HAP-1 (cell line): ENCODE data around the gene BOK.

ENCODE experiments used
- DNase-seq, 2 experiments: peaks; one replicate each; pipeline ENCODE4 v3.0.0-alpha.2; 2016 to 2020; ENCODE audit warnings: low spot score in 2 of 2
- H3K27me3 ChIP-seq: fragments of 250-450 bp; sonication (Bioruptor Pico); 2 replicates; pipeline ENCODE4 v1.5.1; 2020; ENCODE audit warnings: low read depth, mild to moderate bottlenecking, moderate library complexity
- H3K36me3 ChIP-seq: fragments of 250-450 bp; sonication (Bioruptor Pico); replicated peaks from 2 replicates; pipeline ENCODE4 v1.5.1; 2020; ENCODE audit warnings: mild to moderate bottlenecking
- H3K4me1 ChIP-seq: fragments of 250-450 bp; sonication (Bioruptor Pico); 2 replicates; pipeline ENCODE4 v1.5.1; 2020; ENCODE audit warnings: mild to moderate bottlenecking
- H3K4me3 ChIP-seq: fragments of 250-450 bp; sonication (Bioruptor Pico); 2 replicates; pipeline ENCODE4 v1.5.1; 2020; ENCODE audit warnings: mild to moderate bottlenecking, moderate library complexity
- H3K9me3 ChIP-seq: fragments of 250-450 bp; sonication (Bioruptor Pico); 2 replicates; pipeline ENCODE4 v1.5.1; 2020; ENCODE audit warnings: mild to moderate bottlenecking, moderate library complexity
- in situ Hi-C: fragments of 300-500 bp; cut with MboI; formaldehyde crosslinking; loops from 3 replicates; pipeline ENCODE4 v1.14.3; 2020; ENCODE audit warnings: low sequenced_read_pairs, inconsistent platforms, mixed read lengths

BOK gene

DNA sequence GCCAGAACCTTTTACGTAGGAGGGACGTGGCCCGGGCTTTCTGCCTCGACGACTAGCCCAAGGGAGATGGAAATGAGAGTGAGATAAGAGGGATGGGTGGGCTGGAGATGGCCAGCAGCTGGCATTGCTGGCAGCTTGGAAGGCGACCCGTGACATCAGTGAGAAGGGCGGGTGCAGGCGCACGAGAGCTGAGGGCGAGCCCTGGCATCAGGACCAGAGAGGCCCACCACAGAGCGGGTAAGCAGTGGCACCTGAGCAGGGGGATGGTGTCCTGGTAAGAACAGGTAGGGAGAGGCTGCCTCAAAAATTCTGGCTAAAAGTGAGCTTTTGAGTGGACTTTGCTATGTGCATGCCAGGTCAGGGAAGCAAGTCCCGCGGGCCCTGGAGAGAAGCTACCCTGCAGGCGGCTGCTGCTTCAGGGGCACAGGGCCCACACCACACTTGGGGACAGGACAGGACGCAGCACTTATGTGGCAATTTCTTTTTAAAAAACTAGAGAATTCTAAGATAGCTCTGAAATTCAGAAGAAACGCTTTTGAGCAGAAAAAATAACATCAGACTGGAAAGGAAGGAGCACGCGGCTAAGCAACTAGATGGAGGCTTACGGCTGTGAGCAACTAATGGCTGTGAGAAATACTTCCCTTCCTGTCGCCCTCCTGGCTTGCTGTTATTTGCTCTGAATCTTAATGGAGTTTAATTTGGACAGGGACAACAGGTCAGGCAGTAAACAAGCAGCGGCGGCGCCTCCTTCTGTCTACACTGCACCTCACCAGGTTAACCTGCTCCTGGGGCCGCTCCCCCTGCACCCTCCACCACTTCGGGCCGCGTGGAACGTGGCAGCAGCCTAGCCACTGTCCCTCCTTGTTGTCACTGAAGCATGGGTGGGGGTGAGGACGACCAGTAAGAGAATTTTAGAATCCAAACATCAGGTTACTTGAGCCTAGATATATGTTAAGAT lies 57.9 kb downstream of the BOK start:
- no peaks in the 10 kb centered on the region for H3K4me1 ChIP-seq
- H3K27me3 ChIP-seq, result no peaks in the 10 kb centered on the region
- H3K4me3 ChIP-seq, result no peak overlapping the region
- DNase-seq, result no peak
- H3K9me3 ChIP-seq, result no peaks in the 10 kb centered on the region
- peaks cover 4% of the 10 kb centered on the region; the same call in 1 of the 2 replicates for H3K36me3 ChIP-seq
- in situ Hi-C loops, result no loop called here

DNA sequence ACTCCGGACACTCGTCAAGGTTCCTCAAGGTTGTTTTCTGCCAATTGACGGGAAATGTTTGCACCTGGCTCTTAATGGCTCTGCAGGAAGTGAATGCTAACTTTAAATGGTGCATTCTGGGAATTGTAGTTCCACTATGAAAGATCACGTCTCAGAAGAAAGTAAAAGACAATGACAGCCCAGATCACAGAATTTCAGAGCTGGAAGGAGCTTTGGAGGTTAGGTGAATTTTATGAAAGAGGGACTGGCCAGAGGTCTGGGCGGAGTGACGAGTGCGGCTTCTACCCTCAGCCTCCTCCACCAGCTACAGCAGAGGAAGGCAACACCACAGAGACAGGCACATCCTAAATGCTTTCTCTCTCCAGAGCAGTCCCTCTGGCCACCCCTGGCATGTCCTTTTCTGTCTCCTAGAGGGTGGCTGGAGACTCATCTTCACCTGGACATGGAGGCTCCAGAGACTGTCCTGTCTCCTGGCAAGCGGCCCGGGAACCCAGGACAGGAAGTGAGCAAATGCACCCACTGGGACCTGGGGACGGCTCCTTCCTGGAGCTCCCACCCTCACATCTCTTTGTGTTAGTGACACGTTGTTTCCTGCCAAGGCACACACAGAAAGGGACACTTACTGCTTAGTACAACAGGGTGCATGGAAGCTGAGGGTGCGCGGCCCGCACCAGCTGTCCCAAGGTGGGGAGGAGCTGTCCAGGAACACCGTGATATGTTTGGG lies 59.0 kb downstream of the BOK start:
- in situ Hi-C loops, result no loop called here
- H3K4me3 ChIP-seq, result no peak overlapping the region
- no peaks in the 10 kb centered on the region for H3K27me3 ChIP-seq
- no peaks in the 10 kb centered on the region for H3K9me3 ChIP-seq
- peaks cover under 1% of the 10 kb centered on the region; the same call in 1 of the 2 replicates for H3K36me3 ChIP-seq
- no peak for DNase-seq
- no peaks in the 10 kb centered on the region for H3K4me1 ChIP-seq

DNA sequence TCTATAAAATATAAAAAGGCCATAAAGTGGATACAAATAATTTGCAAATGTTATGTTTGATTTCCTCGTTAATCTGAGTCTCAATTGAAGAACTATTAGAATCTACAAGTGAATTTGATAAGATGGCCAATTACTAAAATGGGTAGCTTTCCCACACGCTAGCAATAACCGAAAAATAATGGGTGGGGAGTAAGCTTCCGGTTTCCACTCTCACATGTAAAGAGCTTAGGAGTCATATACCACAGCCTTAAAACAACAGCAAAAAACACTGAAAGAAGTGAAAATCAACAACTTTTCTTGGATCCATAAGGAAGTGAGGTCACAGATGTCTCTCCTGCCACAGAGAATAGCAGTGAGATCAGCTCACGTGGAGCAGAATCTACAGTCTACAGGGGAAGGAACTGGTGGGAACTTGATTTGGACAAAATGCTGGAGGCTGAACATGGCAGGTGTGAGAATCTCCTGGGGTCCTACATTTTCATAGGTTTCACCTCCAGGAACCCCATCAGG lies 59.8 kb downstream of the BOK start:
- H3K4me3 ChIP-seq, result no peak overlapping the region
- in situ Hi-C loops, result no loop called here

DNA sequence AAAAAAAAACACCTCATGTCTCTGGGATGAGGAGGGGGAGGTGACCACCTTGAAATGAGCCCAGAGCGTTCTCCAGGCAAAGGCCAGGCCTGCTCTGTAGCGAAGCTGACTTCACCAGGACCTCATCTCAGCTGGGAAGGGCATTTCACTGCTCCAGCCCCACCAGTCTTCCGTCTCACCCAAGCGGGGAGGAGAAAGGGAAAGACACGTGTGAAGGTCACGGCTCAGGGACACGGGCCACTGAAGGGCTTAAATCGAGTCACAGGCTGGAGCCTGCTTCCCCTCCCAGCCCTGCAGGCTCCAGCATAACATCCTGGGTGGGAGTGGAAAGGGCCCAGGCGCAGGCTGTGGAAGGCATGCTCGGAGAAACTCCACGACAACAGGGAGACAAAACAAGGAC lies 60.3 kb downstream of the BOK start:
- no peak for DNase-seq
- Histone ChIP-seq H3K27me3 (no peaks in the 10 kb centered on the region), H3K9me3 (no peaks in the 10 kb centered on the region), H3K4me1 (no peaks in the 10 kb centered on the region), H3K36me3 (peaks cover 2% of the 10 kb centered on the region; the same call in 1 of the 2 replicates), H3K4me3 (no peak overlapping the region)
- in situ Hi-C loops, result no loop called here

More for the DNA sequence above, 59.8 kb downstream of the BOK start:
- Histone ChIP-seq H3K9me3 (no peaks in the 10 kb centered on the region), H3K4me1 (no peaks in the 10 kb centered on the region), H3K36me3 (no peaks in the 10 kb centered on the region; the same call in 1 of the 2 replicates), H3K27me3 (no peaks in the 10 kb centered on the region)
- DNase-seq, result no peak

DNA sequence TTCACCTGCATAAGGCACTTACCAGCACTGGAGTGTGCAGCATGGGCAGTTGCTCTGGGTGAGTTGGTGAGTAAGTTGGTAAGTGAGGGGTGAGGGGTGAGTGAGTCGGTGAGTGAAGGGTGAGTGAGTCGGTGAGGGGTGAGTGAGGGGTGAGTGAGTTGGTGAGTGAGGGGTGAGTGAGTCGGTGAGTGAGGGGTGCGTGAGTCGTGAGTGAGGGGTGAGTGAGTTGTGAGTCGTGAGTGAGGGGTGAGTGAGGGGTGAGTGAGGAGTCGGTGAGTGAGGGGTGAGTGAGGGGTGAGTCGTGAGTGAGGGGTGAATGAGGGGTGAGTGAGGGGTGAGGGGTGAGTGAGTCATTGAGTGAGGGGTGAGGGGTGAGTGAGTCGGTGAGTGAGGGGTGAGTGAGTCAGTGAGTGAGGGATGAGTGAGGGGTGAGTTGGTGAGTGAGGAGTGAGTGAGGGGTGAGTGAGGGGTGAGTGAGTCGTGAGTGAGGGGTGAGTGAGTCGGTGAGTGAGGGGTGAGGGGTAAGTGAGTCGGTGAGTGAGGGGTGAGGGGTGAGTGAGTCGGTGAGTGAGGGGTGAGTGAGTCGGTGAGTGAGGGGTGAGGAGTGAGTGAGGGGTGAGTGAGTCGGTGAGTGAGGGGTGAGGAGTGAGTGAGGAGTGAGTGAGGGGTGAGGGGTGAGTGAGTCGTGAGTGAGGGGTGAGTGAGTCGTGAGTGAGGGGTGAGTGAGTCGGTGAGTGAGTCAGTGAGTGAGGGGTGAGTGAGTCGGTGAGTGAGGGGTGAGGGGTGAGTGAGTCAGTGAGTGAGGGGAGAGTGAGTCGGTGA lies 61.3 kb downstream of the BOK start:
- in situ Hi-C loops, result no loop called here
- Histone ChIP-seq H3K9me3 (no peaks in the 10 kb centered on the region), H3K4me1 (no peaks in the 10 kb centered on the region), H3K4me3 (no peak overlapping the region), H3K27me3 (no peaks in the 10 kb centered on the region), H3K36me3 (peaks cover 4% of the 10 kb centered on the region)
- no peak for DNase-seq

DNA sequence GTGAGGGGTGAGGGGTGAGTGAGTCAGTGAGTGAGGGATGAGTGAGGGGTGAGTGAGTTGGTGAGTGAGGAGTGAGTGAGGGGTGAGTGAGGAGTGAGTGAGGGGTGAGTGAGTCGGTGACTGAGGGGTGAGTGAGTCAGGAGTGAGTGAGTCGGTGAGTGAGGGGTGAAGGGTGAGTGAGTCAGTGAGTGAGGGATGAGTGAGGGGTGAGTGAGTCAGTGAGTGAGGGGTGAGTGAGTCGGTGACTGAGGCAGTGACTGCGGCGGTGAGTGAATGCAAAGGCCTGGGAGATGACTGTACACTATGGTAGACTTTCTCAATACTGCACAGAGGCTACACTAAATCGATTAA lies 61.8 kb downstream of the BOK start:
- Histone ChIP-seq H3K27me3 (no peaks in the 10 kb centered on the region), H3K36me3 (peaks cover 4% of the 10 kb centered on the region), H3K9me3 (no peaks in the 10 kb centered on the region), H3K4me1 (no peaks in the 10 kb centered on the region), H3K4me3 (no peak overlapping the region)
- DNase-seq, result no peak
- in situ Hi-C loops, result no loop called here
